ENCODE measurements around the gene CUL4A.

GRCh38 chr13:113297370-113298042, 88.1 kb downstream of the CUL4A start:
- TF ChIP-seq CTCF (IDR thresholded peaks at IDR 0.05) (no peak), POLR2A (IDR thresholded peaks at IDR 0.05) (no peak), EP300 (IDR thresholded peaks at IDR 0.05; ENCODE audit: low read depth) (no peak), POLR2AphosphoS5 (IDR thresholded peaks at IDR 0.05) (no peak)

Measured in transverse colon (tissue), 4 donors.